ENCODE data around the gene TMEM164.

Gene TMEM164

DNA sequence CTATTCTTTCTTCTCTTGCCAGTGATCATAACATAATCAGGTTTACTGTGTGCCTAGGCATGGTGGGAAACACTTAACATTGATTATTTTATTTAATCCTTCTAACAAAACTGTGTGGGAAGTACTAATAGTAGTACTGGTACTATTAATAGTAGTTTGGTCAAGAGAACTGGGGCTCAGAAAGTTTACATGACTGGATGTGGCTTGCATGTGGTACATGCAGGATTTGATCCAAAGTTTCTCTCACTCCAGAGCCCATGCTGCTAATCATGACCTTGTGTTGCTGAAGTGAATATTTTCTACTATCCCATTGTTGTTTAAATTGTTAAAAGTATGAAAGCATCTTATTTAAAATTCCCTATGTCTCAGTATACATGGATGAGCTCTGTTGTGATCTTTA is 78.4 kb downstream of the TMEM164 start:
- no peak for DNase-seq (ENCODE audit: low spot score)

DNA sequence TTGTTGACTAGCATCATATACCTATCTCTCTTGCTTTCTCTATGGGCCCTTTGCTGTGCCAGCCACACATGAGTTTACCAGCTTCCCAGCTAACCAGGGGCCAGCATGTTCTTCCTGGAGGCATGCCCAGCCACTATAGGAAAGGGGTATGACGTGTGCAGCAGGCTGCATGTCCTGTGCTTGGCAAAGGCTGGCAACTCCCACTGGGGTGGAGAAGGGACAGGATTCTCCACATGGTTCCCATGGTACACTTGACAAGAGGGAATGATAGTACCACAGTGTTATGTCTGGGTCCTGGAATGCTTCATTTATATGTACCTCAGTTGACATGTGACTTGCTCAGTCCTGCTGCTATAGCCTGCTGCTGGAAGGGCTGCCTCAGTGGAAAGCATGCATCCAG is 78.8 kb downstream of the TMEM164 start:
- no peak for DNase-seq (ENCODE audit: low spot score)

DNA sequence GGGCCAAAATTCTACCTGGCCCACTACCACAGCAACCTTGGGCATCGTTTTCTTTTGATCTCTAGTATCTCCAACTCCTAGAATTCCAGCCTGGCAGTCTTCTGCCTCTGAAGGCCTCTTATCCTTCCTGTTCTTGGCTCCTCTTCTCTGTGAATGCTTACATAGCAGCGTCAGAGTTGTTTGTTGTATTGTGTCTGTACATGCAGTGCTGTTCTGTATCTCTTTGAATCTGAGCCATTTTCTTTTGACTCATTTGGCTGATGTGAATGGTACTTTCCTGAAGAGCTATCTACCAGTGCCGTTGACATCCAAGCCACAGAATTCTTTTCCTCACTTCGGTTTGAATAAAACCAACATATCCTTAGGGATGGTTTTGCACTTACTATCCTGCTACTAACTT is 79.2 kb downstream of the TMEM164 start:
- DNase-seq (ENCODE audit: low spot score) = no peak

DNA sequence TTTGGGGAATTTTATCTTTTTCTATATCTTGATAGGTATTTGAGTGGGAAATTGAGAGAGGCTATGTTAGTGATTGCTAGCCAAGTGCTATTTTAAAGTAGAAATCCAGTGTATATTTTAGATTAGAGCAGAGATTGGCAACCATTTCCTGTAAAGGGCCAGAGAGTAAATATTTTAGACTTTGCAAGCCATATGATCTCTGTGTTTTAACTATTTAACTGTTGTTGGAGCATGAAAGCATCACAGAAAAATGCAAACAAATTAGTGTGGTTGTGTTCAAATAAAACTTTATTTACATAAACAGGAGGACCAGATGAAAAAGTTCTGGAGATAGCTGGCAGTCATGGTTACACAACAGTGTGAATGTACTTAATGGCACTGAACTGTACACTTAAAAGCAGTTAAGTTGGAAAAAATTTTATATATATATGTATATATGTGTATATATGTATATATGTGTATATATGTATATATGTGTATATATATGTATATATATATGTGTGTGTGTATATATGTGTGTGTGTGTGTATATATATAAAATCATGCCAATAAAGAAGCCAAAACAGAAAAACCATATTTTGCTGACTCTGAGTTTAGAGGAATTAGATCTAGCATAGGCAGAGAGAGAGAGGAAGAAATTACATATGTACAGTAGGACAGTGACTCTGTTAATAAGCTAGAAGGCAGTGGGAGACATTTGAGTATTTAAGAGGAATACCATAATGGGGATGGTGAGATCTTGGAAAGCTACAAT is 83.4 kb downstream of the TMEM164 start:
- no peak for DNase-seq (ENCODE audit: low spot score)

DNA sequence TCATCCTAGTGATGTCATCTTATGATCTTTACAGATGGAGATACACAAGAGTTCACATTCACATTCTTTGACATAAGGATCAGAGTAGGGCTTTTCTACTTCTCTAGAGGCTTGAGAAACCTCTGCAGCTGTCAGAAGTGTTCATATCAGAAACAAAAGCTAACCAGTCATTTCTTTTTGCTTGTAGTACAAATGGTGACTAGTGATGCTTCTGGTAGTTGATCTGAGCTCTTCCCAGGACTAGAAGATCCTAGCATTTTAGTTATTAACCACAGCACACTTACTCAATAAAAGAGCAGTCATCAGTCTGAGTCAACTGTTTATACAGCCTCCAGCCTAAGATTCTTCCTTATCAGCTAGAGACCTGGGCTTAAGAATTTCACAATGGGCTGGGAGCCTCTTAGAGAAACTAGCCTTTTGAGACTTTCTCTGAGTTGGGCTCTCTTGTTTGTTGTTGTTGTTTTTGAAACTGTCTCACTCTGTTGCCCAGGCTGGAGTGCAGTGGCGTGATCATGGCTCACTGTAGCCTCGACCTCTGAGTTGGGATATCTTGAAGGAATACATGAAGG is 84.1 kb downstream of the TMEM164 start:
- no peak for DNase-seq (ENCODE audit: low spot score)

DNA sequence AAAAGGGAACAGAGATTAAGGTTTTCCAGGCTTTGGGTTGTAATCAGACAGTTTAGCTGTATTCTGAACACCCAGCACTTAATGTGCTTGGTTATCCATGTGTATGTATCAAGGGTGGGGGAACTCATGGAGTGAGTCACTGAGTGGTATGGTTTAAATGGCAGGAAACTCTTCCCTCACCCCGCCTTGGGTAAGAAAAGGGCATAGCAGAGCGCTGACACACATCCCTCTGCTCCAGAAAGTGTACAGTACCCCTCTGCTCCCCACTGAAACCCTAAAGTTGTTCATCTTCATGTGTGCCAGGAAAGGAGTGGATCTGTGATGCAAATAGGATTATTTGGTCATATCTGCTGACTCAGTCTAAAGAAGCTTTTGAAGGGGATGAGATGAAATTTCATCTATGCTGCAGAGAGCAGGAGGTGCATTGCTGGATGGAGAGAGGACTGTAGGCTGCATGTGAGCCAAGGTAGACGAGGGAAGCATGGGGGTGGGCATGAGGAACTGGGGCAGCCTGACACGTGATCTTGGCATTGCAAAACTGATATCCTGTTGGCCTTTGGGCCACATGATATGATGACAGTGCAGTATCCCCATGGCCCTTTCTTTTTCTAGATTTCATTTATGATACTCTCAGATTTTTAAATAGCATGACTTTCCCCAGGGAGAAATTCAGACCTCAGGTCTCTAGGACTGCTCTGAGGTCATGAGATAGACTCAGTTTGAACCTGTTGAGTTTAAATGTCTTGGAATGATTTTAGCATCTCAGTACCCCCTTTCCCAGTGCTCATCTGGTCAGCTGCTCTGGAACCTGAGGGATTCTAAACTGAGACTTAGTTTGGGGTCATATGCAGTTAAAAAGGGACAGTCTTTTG is 84.8 kb downstream of the TMEM164 start:
- no peak for DNase-seq (ENCODE audit: low spot score)

DNA sequence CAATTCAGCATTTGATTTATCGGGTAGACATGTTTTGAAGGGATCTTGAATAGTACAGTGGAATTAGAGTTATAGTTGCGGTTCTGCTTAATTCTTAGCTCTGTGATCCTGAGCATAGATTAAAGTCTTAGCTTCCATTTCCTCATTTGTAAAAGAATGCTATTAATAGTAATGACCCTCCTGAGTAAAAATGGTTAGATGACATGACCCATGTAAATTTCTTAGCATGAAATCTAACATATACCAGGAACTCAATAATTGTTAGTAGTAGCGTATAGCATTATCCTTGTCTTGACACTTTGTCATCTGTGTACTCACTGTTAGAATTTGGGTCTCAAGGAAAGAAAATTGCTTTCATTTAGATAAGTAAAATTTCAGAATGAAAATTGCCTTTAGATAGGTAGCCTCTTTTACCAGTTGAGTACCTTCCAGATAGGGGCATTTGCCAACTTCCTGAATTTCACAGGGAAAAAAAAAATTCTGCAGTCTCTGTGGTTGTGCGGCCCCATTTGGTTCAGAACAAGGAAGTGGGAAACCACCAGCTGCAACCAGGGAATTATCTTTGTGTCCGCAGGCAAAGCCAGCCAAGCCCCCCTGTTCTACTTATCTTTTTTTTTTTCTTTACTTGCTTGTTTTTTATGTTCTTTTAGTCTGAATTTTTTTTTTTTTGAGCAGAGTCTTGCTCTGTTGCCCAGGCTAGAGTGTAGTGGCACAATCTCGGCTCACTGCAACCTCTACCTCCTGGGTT is 86.9 kb downstream of the TMEM164 start:
- DNase-seq (ENCODE audit: low spot score) = no peak

DNA sequence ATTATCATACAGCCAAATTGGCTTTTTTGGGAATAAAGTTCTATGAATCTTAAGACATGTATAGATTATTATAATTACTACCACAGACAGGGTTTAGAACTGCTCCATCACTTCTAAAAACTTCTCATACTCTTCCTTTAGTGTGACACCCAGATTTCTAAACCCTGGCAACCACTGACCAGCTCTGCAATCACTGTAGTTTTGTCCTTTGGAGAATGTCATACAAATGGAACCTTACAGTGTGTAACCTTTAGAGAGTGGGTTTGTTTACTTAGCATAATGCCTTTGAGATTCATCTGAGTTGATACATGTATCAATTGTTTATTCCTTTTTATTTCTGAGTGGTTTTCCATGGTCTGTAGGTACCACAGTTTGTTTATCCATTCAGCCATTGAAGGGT is 95.0 kb downstream of the TMEM164 start:
- DNase-seq (ENCODE audit: low spot score) = no peak

DNA sequence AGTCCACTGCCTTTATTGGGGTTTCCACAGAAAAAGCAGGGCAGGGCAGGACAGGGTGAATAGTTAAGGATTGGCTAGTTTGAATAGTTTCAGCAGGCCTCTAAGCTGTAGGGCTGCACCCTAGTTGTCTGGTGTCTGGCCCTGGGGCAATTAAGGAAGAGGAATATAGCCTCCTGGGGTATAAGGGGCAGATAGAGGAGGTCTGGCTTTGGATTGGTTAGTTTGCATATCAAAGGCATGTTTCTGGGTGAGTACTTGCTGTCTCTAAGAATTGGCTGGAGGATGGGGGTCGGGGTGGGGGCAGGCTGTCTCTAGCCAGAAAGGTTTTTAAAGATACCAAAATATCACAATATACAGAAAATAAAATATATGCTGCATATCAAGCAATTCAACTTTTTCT is 100.4 kb downstream of the TMEM164 start:
- DNase-seq (ENCODE audit: low spot score) = no peak

DNA sequence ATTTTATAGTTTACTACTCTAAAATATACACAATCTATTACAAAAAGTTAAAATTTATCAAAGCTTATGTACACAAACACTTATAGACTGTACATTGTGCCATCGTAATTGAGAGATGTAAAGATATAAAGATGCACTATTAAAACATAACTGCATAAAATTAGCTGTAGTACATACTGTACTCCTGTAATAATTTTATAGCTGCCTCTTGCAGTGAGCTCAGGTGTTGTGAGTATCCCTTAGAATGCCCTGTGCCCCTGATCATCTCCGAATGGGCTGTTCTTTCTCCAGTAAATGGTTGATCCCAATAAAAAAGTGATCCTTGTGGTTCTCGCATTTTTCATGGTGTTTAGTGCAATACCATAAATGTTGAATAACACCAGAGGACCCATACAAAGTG is 101.2 kb downstream of the TMEM164 start:
- DNase-seq (ENCODE audit: low spot score) = no peak

DNA sequence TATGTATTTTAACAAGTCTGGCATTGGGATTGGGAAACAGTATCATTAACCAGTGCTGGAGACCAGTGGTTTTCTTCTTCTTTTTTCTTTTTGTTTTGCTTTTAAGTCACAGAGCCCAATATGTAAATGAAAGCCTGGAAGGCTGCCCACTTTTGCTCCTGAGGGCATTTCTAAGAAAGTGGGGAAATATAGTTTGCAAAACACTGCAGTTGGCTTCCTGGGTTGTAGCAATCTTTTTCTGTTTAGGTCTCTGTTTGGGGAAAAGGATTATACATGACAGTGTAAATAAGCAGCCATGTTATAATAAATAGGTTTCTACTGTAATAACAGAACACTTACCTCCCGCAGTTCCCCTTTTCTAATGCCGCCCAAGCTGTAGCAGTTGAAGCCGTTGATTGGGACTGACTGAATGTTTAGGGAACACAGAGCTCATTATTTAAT is 105.5 kb downstream of the TMEM164 start:
- no peak for DNase-seq (ENCODE audit: low spot score)

DNA sequence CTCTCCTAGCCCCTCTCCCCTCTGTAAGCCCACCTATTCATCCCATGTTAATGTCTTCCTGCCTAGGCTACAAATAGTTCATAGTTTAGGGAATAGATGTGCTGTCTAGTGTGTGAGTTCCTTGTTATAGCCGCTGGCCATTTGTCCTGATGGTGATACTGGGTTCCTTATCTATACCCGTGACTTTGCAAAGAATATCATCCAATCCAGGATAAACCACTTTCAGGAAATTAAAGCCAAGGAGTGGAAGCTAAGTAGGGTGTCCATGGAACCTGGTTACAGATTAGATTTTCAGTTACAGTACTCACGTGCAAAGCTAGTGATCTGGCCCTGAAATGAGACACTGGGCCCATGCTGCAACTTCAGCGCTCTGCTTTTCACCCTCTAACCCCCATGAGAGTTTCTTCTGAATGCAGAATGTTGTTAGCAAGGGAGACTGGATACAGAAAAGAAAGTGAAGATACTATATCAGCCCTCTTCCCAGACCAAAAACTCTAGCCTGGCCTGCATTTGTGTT is 111.4 kb downstream of the TMEM164 start:
- no peak for DNase-seq (ENCODE audit: low spot score)

DNA sequence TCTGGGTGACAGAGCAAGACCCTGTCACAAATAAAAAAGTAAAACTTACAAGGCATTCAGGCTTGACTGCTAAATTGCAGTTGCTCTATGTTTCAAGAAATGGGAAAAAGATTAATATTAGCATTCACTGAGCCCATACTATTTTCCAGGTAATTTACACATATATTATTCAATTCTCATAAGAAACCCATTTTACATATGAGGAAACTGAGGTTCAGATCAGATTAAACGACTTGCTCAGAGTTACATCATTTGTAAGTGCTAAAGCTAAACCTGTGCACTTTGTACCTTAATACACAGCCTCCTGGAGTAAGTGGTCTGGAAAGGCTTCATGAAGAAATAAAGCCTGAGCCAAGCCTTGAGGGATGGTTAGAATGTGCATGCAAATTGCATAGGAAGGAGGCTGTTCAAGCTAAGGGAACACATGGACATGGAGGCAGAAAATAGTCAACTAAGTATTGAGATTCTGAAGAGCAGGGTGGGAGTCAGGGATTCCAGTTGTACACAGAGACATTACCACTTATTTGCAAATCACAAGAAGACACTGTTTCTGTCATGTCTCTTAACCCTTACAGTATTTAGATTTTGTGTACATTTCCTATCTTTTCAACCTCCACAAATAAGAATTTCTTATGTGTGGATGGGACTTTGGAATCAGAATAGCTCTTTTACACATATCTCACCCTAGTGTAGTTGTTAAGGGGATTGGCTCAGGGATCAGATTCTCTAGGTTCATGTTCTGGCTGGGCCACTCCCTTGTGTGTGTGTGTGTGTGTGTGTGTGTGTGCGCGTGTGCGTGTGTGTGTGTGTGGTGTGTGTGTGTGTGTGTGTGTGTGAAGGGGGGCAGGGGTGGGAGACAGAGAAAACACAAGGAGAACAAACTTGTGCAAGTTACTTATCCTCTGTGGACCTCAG is 113.4 kb downstream of the TMEM164 start:
- no peak for DNase-seq (ENCODE audit: low spot score)

DNA sequence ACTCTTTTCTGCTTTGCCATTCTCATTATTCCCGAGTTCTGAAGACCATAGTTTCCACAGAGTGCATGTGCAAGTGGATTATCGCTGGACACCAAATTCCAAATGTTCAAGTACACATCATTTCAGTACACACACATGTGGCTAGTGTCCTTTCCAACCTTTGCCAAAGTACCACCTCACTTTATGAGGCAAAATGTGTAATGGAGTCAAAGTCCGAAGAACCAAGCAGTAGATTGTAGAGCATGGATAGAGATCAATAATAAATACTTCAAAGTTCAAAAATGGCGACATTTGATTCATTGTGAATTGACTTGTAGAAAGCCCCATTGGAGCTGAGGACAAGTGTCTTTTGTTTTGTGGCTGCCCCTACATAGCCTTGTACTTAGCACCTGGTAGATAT is 115.6 kb downstream of the TMEM164 start:
- no peak for DNase-seq (ENCODE audit: low spot score)

DNA sequence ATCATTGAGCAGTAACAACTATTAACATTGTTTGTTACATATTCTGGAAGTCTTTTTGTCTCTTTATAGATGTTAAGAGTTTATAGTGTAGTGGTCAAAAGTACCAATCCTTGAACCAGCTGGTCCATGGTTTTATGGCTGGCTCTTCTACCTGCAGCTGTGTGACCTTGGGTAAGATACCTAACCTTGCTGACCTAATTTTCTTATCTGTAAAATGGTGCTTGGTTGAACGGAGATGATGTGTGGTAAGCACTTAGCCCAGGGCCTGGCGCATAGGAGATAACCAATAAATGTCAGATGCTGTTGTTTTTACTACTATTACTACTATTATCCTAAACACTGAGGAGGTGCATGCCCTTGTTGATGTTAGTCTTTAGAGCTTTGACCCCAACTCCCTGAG is 116.6 kb downstream of the TMEM164 start:
- no peak for DNase-seq (ENCODE audit: low spot score)

DNA sequence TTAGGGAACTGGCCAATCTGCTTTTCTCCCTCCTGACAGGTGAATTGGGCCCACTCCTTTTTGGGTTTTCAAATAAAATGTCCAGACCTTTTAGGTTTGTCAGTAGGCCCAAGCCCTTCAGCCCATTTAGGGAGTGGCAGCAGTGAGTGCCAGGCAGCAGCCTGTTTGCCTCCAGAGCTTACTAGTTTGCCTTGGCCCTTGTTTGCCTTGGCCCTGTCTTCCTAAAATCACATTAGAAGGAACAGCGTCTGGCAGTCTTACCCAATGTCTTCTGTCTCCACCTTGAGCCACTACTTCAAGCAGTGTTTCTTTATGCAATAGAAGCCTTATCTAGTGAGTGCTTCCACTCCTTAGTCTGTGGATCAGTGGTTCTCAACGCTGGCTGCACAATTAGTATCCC is 117.1 kb downstream of the TMEM164 start:
- DNase-seq (ENCODE audit: low spot score) = no peak

DNA sequence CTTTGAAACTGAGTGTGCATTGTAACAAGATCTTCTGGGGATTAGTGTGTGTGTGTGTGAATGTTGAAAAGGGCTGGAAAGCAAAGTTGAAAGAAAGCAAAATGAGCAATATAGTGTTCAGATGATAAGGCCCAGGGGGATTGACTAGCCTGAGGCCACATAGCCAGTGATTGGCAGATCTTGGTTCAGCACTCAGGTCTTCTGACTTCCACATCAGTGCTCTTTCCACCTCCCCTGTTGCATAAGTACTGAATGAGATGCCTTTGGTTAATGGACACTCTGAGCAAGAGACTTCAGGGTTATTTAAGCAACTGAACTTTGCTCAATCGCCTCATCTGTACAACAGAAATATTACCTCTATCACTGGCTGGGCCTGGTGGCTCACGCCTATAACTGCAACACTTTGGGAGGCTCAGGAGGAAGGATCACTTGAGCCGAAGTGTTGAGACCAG is 120.4 kb downstream of the TMEM164 start:
- DNase-seq (ENCODE audit: low spot score) = no peak

DNA sequence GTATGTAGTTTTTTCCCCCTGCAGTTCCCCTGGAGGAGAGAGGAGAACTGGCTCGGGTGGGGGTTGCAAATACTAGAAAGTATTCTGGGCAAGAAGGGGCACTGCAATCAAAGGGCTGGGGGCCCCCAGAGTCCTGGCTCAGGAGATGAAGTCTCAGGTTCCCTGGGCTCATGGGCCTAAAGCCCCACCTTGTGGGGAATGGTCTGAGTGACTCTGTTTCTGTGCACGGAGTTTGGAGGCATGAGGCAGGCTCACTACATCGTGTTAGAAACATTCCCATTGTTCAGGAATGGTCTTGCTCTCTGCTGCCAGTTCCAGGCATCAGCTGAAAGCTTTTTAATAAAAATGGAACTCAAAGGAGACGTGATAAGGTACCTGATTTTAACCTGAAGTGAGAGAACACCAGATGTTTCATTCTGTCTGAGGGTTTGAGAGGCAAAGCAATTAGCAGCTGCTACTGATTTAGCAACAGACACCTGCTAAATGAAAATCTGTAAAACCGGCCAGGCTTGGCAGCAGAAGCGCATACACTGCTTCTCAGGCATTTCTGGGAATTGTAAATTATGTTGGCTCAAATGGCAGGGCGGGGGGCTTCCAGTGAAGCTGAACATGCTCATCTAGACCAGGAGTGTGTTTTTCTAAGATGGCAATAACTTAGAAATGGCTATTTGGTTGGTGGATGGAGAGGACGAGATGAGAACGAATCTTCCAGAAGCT is 122.7 kb downstream of the TMEM164 start:
- DNase-seq (ENCODE audit: low spot score) = no peak

DNA sequence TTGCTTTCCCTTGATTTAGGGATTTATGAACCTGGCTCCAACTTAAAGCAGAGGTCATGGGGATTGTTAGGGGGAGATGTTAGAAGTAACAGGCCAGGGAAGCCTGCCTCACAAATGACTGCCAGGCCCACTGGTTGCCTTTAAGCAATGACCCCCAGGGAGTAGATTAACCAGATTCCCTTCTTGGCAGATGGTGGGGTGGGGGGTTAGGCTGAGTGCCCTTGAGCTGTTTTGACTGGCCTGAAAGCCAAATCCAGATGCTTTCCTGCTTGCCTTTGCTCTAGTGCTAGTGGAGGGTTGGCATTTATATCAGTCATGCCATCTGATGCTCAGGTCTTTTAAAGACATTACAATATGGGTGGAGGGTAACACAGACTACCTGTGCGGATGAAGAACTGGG is 128.1 kb downstream of the TMEM164 start:
- no peak for DNase-seq (ENCODE audit: low spot score)

DNA sequence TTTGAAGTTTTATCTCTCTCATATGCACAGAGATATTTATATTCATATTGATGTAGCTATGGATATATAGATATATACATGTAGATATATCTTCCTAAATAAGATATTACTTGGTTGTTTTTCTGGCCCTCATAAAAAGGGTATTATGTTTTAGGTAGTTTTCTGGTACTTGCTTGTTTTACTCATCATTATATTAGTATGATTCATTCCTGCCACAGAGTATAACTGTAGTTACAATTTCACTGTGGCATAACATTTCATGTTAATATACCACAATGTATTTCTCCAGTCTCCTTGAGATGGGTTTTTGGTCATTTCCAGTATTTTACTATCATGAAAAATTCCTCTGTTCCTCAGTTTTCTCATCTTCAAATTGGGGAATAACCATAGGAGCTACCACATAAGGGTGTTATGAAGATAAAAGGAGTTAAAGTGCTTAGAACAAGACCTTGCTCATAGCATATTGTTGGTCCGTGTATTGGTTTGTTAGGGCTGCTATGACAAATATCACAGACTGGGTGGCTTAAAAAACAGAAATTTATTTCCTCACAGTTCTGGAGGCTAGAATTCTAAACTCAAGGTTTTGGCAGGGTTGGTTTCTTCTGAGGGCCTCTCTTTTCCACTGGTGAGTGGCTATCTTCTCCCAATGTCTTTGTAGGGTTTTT is 129.7 kb downstream of the TMEM164 start:
- no peak for DNase-seq (ENCODE audit: low spot score)

All from germinal center (tissue), 1 donor.